Spleen (tissue), 7 donors: ENCODE data around the gene NFATC2.

ENCODE experiments used
- CTCF ChIP-seq, 11 experiments: fragments of 200-600 bp in 7 of 11; fragments of 450-650 bp in 4 of 11; sonication (generic) in 4 of 11; IDR thresholded peaks in 8 of 11; conservative IDR thresholded peaks in 3 of 11; 1 replicate in 7 of 11; 2 replicates in 4 of 11; pipeline versions ENCODE4 v1.4.0 to v1.8.0; 2016 to 2021; ENCODE audit warnings: antibody characterized with exemption in 11 of 11, inconsistent platforms in 4 of 11, mild to moderate bottlenecking in 1 of 11
- POLR2A ChIP-seq, 3 donors: fragments of 450-650 bp; IDR thresholded peaks; one replicate each; pipeline ENCODE4 v1.5.1; 2017; ENCODE audit warnings: antibody characterized with exemption in 3 of 3, mild to moderate bottlenecking in 1 of 3
- POLR2AphosphoS5 ChIP-seq, 3 donors: sonication (generic); formaldehyde crosslinking; IDR thresholded peaks; one replicate each; pipeline ENCODE4 v1.5.1; 2017; ENCODE audit warnings: antibody characterized with exemption in 3 of 3
- donor health status: DM: no; HTN: no; CAD: no; lungs with moderate emphysema.
- donor health status: DM: no; HTN: no; CAD: no.
- donor health status: DM: no; HTN: no; CAD: no.

- TF ChIP-seq POLR2A (IDR thresholded peaks at IDR 0.05), result no peak
- no peak for TF ChIP-seq CTCF (IDR thresholded peaks at IDR 0.05 in 8 of 11, conservative IDR thresholded peaks at IDR 0.05 in 3 of 11)
- no peak for TF ChIP-seq POLR2AphosphoS5 (IDR thresholded peaks at IDR 0.05)
Observed at GRCh38 chr20:51505566-51505965, 37.0 kb downstream of the NFATC2 start.
